SJSA1 (cell line): Measurements from ENCODE around the gene TBX2. TPM values are rescaled to one million over a fixed set of nuclear protein-coding genes. Genes with fewer than 3 reads are reported as not detected.
"Not testable (repeated sequence)": the region's sequence is repeated elsewhere in the genome, so short reads cannot be mapped to it uniquely, and the experiment has no call there.

ENCODE experiments used
- DNase-seq, 2 experiments: peaks; one replicate each; pipeline ENCODE4 v3.0.0-alpha.2; 2015 to 2020; ENCODE audit warnings: low spot score in 2 of 2, low read depth in 1 of 2
- H3K27ac ChIP-seq: fragments of 250-450 bp; sonication (Bioruptor Pico); 2 replicates; pipeline ENCODE4 v1.5.1; 2020; ENCODE audit warnings: mild to moderate bottlenecking, moderate library complexity
- H3K27me3 ChIP-seq: fragments of 250-450 bp; sonication (Bioruptor Pico); replicated peaks from 2 replicates; pipeline ENCODE4 v1.5.1; 2020; ENCODE audit warnings: mild to moderate bottlenecking, moderate library complexity
- H3K36me3 ChIP-seq: fragments of 250-450 bp; sonication (Bioruptor Pico); 2 replicates; pipeline ENCODE4 v1.5.1; 2020; ENCODE audit warnings: mild to moderate bottlenecking
- H3K4me1 ChIP-seq: fragments of 250-450 bp; sonication (Bioruptor Pico); replicated peaks from 2 replicates; pipeline ENCODE4 v1.6.1; 2021; ENCODE audit warnings: mild to moderate bottlenecking
- H3K4me3 ChIP-seq: fragments of 250-450 bp; sonication (Bioruptor Pico); 2 replicates; pipeline ENCODE4 v1.5.1; 2020; ENCODE audit warnings: mild to moderate bottlenecking
- H3K9me3 ChIP-seq: fragments of 250-450 bp; sonication (Bioruptor Pico); replicated peaks from 2 replicates; pipeline ENCODE4 v1.5.1; 2020; ENCODE audit warnings: mild to moderate bottlenecking
- total RNA-seq: library from RNA; depleted of rRNA; stranded (reverse); fragments of >200 nt; shearing (Covaris generic); gene quantifications from 2 replicates; pipeline ENCODE4 v1.2.3, GENCODE V29; 2014; rRNA removed

TBX2 gene
- total RNA-seq = 6.4 and 6.8 TPM in 2 replicates

GRCh38 chr17:61399131-61400065, at the start of gene TBX2:
Gene TBX2 (plus strand): TSS chr17:61399843. CDS start chr17:61400177, 334 bp downstream.
- H3K36me3 ChIP-seq = peaks cover 32% of the 10 kb centered on the region
- H3K27me3 ChIP-seq = no peaks in the 10 kb centered on the region
- peak within 1 kb of the TSS; percentile 70 for H3K27ac ChIP-seq
- peak within 1 kb of the TSS; percentile 96 for H3K4me3 ChIP-seq
- peaks cover 13% of the 10 kb centered on the region for H3K9me3 ChIP-seq
- H3K4me1 ChIP-seq = peaks cover 38% of the 10 kb centered on the region
- peak; percentile 86 to 95 for DNase-seq

- Histone ChIP-seq H3K36me3 (no peaks in the 10 kb centered on the region), H3K4me1 (peaks cover 10% of the 10 kb centered on the region), H3K9me3 (no peaks in the 10 kb centered on the region), H3K27me3 (no peaks in the 10 kb centered on the region), H3K27ac (no peak overlapping the region), H3K4me3 (no peak overlapping the region)
- DNase-seq = no peak
These were observed 47.8 kb upstream of the TBX2 start for GRCh38 chr17:61351745-61352407.

GRCh38 chr17:61352408-61352770, 47.3 kb upstream of the TBX2 start:
- no peak overlapping the region for H3K27ac ChIP-seq
- no peak overlapping the region for H3K4me3 ChIP-seq
- no peaks in the 10 kb centered on the region for H3K9me3 ChIP-seq
- DNase-seq = no peak
- peaks cover 10% of the 10 kb centered on the region for H3K4me1 ChIP-seq
- no peaks in the 10 kb centered on the region for H3K36me3 ChIP-seq
- H3K27me3 ChIP-seq = no peaks in the 10 kb centered on the region

GRCh38 chr17:61352781-61353491, 46.7 kb upstream of the TBX2 start:
- Histone ChIP-seq H3K36me3 (no peaks in the 10 kb centered on the region), H3K27me3 (no peaks in the 10 kb centered on the region), H3K27ac (no peak overlapping the region), H3K9me3 (no peaks in the 10 kb centered on the region), H3K4me1 (peaks cover 10% of the 10 kb centered on the region), H3K4me3 (no peak overlapping the region)
- no peak for DNase-seq

GRCh38 chr17:61353615-61354014, 46.0 kb upstream of the TBX2 start:
- H3K9me3 ChIP-seq = no peaks in the 10 kb centered on the region
- H3K4me3 ChIP-seq = no peak overlapping the region
- DNase-seq = no peak
- no peaks in the 10 kb centered on the region for H3K27me3 ChIP-seq
- H3K27ac ChIP-seq = no peak overlapping the region
- H3K36me3 ChIP-seq = no peaks in the 10 kb centered on the region
- peaks cover 10% of the 10 kb centered on the region for H3K4me1 ChIP-seq

- H3K36me3 ChIP-seq = no peaks in the 10 kb centered on the region
- H3K27me3 ChIP-seq = no peaks in the 10 kb centered on the region
- H3K4me3 ChIP-seq = no peak overlapping the region
- H3K9me3 ChIP-seq = no peaks in the 10 kb centered on the region
- peaks cover 10% of the 10 kb centered on the region for H3K4me1 ChIP-seq
- H3K27ac ChIP-seq = no peak overlapping the region
- DNase-seq = no peak
These were observed 44.5 kb upstream of the TBX2 start for GRCh38 chr17:61354895-61355874.

GRCh38 chr17:61357061-61357460, 42.6 kb upstream of the TBX2 start:
- H3K27ac ChIP-seq, H3K9me3 ChIP-seq, H3K36me3 ChIP-seq, DNase-seq, H3K27me3 ChIP-seq, H3K4me3 ChIP-seq: not testable (repeated sequence)
- H3K4me1 ChIP-seq = peaks cover 14% of the 10 kb centered on the region

DNA sequence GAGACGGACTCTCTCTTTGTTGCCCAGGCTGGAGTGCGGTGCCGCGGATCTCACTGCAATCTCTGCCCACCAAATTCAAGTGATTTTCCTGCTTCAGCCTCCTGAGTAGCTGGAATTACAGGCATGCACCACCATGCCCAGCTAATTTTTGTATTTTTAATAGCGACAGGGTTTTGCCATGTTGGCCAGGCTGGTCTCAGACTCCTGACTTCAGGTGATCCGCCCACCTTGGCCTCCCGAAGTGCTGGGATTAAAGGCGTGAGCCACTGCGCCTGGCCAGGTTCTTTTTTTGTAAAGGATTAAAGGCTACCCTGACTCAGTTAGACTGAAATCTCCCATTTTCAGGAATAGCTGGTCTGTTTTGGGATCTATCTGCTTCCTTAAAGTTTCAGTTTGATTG, 40.1 kb upstream of the TBX2 start:
- not testable (repeated sequence) for DNase-seq, H3K9me3 ChIP-seq, H3K27me3 ChIP-seq, H3K4me3 ChIP-seq, H3K27ac ChIP-seq, H3K36me3 ChIP-seq
- peaks cover 14% of the 10 kb centered on the region for H3K4me1 ChIP-seq

DNA sequence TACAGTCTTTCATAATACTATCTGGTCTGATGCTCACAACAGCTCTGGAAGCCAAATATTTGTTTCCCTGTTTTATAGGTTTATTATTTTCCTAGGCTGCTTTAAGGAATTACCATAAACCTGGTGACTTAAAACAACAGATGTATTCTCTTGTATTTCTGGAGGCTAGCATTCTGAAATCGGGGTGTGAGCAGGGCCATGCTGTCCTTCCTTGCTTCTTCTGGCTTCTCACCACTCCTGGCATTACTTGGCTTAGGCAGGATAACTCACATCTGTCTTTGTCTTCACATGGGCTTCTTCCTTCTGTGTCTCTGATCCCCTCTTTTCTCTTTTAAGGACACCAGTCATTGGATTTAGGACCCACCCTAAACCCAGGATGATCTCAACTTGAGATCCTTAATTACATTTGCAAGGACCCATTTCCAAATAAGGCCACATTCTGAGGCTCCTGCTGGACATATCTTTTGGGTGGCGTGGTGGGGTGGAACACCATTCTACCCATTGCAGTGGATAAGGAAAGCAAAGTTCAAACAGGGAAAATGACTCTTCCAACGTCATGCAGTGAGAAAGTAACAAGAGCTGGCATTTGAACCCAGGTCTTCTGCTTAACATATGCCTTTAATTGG, 39.2 kb upstream of the TBX2 start:
- Histone ChIP-seq H3K36me3 (no peaks in the 10 kb centered on the region), H3K4me3 (no peak overlapping the region), H3K27me3 (no peaks in the 10 kb centered on the region), H3K4me1 (peaks cover 14% of the 10 kb centered on the region), H3K27ac (no peak overlapping the region), H3K9me3 (no peaks in the 10 kb centered on the region; the same call in 1 of the 2 replicates)
- DNase-seq = no peak

GRCh38 chr17:61361084-61361483, 38.6 kb upstream of the TBX2 start:
- no peak overlapping the region for H3K27ac ChIP-seq
- H3K36me3 ChIP-seq = no peaks in the 10 kb centered on the region
- DNase-seq = no peak
- H3K4me3 ChIP-seq = no peak overlapping the region
- H3K4me1 ChIP-seq = peaks cover 12% of the 10 kb centered on the region
- no peaks in the 10 kb centered on the region for H3K27me3 ChIP-seq
- no peaks in the 10 kb centered on the region; the same call in 1 of the 2 replicates for H3K9me3 ChIP-seq

DNA sequence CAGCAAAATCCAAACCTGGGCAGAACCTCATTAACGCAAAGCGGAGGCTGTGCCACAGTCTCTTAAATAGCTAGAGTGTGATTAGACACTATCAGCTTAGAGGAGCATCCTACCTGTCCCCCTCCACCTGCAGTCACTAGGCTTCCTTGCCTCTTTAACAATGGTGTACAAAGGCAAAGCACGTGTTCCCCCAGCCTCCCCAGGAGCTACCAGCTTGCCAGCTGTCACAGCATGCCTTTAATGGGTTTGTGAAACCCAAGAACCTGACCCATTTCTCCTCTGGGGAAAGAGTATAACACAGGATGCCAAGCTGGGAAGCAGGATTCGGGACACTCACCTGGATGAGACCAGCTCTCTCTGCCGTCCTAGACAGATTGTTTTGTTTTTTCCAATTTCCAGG, 37.2 kb upstream of the TBX2 start:
- no peak for DNase-seq
- Histone ChIP-seq H3K27me3 (no peaks in the 10 kb centered on the region), H3K36me3 (no peaks in the 10 kb centered on the region), H3K4me3 (no peak overlapping the region), H3K9me3 (no peaks in the 10 kb centered on the region; the same call in 1 of the 2 replicates), H3K4me1 (0 out of 2 replicates have a peak, but pooled peaks cover 3% of the 10 kb centered on the region), H3K27ac (no peak overlapping the region)

DNA sequence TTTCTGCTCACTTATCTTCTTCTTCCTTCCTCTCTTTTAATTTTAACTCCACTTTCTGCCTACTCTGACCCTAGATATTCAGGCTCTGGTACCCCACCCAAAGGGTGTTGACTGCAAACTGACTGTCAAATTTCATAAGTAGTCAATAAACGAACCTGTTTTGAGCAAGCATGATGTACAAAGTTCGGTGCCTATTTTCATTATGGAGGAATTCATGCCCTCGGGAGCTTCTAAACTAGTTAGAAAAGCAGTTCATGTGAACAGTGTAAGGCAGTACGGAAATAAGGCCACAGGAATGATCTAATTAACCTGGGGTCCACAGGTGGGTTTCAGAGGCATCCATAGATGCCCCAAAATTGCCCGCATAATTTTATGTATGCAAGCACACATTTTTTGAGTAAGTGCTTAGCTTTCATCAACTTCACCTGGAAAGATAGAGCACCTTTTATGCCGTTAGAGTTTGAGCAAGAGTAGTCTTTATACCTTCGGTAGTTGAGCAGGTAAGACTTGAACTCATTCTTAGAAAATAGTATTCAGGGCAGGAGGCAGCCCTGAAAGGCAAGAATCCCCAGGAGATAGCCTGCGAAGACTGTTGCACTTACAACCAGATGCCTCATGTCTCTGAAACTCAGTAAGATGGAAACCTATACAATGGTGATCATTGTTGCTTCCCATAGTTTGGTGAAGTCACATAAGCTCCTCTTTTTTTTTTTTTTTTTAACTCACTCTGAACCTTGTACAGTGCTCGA, 36.6 kb upstream of the TBX2 start:
- Histone ChIP-seq H3K27me3 (no peaks in the 10 kb centered on the region), H3K4me3 (no peak overlapping the region), H3K9me3 (no peaks in the 10 kb centered on the region; the same call in 1 of the 2 replicates), H3K4me1 (0 out of 2 replicates have a peak, but pooled peaks cover 3% of the 10 kb centered on the region), H3K36me3 (no peaks in the 10 kb centered on the region), H3K27ac (no peak overlapping the region)
- no peak for DNase-seq
